Activated CD4-positive, alpha-beta T cell treated with anti-CD3 and anti-CD28 coated beads for 4 hours (primary cell): Measurements from ENCODE around the gene FRRS1L.

Experiments
- DNase-seq, 2 donors: peaks; one replicate each; pipeline ENCODE4 v3.0.0-alpha.2; 2020

The FRRS1L gene

GRCh38 chr9:109176386-109176785, 9.3 kb upstream of the FRRS1L start:
- DNase-seq = no peak

- DNase-seq = no peak
Observed at GRCh38 chr9:109172935-109173334, 5.9 kb upstream of the FRRS1L start.

GRCh38 chr9:109171926-109172325, 4.9 kb upstream of the FRRS1L start:
- no peak for DNase-seq

DNA sequence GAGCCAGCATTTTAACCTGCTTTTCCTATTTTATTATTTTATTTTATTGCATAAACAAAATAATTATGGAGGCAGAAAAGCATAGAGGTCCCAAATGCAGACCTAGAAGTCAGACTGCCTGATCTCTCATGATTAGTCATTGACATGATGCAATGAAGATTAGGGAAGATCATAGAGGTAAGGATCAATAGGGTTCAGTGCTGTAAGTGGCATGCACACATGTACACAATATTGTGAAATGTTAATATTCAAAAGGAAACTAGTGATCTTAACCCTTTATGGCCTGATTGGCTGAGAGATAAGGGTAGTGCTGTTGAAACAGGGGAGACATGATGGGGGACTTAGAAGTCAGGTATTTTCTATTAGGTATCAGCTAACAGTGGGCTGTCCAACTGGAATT, 1.1 kb upstream of the FRRS1L start:
- DNase-seq = no peak

- no peak for DNase-seq
Observed at GRCh38 chr9:109167716-109168115, 667 bp upstream of the FRRS1L start.

DNA sequence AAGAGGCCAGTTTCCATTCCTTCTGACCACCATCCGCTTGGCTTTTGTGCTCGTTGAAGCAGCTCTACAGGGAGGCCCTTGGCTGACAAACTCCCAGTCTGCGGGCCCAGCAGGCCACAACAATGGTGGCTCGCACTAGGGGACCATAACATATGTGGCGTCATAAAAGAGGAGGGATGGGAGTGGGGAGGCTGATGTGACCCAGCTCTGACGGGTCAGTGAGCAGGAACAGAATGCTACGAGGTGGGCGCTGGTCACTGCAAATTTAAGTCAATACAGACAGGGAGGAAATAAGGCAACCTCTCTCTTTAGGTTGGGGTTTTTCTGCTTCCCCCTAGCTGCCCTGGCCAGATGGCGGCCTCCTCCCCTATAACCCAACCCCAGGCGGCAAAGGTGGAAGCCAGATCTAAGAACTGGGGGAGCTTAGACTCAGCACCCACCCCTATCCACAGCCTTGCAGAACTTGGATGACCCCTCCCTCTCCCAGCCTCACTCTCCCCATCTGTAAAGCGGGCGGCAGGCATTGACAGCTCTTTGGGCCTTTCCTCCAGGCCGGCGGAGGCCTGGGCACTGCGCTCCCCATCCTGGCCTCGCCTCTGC, 778 bp downstream of the FRRS1L start:
- no peak for DNase-seq

DNA sequence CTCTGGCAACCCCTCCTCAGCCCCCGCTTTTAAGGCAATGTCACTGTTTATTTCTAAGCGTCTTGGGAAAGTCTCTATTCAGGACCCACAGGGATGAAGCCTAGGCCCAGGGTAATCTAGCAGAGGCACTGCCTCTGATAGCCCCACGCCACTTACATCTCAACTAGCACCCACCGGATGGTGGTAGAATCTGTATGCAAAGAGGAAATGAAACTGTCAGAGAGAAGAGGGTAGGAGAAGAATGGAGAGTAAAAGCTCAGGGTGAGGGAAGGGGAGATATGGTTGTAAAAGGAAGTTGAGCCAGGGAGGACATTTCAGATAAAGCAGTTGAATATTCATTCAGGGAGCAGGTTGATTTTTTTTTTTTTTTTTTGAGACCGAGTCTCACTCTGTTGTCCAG, 3.0 kb downstream of the FRRS1L start:
- no peak for DNase-seq

DNA sequence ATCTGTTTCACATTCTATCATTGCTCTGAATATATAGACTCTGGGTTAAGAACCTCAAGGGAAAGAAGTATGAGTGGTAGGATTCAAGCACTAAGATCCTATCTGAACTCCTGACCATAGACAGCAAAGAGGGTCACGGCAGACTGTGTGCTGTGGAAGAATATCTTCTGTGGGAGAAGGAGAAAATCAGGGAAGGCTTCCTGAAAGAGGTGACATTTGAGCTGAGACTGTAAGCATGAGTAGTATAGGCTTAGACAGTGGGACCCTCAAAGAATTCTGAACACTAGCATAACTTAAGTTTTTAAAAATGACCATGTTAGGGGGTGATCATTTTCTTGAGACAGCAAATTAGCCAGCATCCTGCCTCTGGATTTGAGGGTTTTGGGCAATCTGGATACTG, 3.9 kb downstream of the FRRS1L start:
- DNase-seq = no peak

DNA sequence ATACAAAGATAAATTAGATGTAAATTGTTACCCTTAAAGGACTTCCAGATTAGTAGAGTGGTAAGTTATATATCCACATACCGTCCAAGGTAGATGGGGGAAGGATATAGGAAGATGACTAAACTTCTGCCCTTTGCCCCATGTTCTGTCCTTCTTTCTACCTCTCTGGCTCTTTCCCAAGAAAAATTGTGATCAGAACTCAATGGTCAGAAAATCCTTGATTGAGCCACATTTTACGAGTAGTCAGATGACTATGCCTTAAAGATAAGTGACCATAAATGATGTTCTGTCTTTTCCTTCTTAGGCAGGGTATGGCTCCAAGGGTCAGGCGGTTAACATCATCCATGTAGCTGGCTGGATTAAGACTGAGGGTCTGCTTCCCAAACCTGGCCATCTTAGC, 4.4 kb downstream of the FRRS1L start:
- DNase-seq = no peak

DNA sequence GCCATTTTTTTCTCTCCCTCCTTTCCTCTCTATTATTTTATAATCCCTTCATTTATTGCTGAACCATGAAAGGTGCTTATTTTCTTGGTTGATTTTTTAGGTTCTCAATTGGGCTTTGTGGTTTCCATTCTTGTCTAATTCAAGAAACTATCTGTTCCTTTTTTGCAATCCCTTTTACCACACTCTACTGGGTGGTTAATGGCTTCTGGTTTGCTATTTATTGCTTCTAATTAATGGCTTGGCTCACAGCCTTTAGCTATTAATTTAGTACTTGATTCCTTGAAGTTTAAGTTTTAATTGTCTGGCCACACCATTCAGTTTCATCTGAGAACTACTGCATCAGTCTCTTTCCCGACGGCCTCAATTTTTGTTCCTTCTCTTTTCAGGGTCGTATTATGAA, 5.6 kb downstream of the FRRS1L start:
- no peak for DNase-seq

DNA sequence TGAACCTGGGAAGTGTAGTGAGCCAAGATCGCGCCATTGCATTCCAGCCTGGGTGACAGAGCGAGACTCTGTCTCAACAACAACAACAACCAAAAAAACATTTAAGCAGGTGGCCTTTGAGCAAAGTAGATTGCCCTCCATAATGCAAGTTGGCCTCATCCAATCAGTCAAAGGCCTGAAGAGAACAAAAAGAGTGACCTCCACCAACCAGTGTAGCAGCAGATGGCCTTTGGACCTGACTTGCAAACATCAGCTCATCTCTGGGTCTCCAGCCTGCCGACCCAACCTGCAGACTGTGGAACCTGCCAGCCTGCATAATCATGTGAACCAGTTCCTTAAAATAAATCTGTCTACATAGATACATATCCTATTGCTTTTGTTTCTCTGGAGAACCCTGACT, 7.5 kb downstream of the FRRS1L start:
- no peak for DNase-seq

DNA sequence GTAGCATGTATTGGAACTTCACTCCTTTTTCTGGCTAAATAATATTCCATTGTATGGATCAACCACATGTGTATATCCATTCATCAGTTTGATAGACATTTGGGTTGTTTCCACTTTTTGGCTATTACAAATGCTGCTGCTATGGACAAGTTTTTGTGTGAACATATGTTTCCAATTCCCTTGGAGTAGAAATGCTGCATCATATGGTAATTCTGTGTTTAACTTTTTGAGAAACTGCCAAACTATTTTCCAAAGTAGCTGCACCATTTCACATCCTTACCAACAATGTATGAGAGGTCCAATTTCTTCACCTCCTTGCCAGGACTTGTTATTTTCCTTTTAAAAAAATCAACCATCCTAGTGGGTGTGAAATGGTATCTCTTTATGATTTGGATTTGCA, 8.4 kb downstream of the FRRS1L start:
- no peak for DNase-seq

- no peak for DNase-seq
Observed at GRCh38 chr9:109156708-109157107, 10.3 kb downstream of the FRRS1L start.

DNA sequence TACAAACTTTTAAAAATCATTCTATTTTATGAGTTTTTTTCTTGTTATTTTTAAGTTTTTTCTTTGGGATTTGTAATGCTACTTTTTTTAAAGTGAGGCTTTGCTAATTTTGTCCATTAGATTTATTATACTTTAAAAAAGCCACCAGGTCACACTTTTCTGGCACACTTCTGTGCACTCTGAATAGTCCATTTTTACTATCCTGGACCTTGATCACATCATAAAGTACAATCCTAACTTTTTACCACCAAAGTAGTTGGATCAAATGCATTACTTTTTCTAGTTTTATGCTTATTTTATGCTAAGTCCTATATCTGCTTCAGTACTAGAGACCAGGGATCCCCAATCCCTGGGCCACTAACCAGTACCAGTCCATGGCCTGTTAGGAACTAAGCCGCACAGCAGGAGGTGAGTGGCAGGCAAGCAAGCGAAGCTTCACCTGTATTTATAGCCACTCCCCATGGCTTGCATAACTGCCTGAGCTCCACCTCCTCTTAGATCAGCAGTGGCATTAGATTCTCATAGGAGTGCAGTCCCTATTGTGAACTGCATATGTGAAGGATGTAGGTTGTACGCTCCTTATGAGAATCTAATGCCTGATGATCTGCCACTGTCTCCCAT, 16.0 kb downstream of the FRRS1L start:
- DNase-seq = no peak

- no peak for DNase-seq
Observed at GRCh38 chr9:109149722-109150121, 17.3 kb downstream of the FRRS1L start.

DNA sequence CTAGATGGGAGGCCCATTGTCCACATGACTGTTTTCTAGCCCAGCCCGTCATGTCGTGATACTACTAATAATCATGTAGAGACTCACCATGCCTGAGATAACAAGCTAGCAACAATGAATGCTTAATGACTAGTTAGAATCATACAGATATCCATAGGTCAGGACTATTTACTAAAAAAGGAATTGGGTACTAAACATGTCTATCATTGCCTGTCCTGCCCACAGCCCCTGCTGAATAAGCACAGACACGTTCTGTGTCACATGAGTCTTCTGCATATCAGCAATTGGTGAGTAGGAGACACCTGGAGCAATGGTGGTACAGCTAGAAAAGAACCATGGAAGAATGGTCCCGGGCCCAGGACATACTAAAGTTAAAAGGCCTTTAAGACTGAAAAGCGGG, 18.0 kb downstream of the FRRS1L start:
- no peak for DNase-seq

- DNase-seq = no peak
Observed at GRCh38 chr9:109145051-109145450, 22.0 kb downstream of the FRRS1L start.

DNA sequence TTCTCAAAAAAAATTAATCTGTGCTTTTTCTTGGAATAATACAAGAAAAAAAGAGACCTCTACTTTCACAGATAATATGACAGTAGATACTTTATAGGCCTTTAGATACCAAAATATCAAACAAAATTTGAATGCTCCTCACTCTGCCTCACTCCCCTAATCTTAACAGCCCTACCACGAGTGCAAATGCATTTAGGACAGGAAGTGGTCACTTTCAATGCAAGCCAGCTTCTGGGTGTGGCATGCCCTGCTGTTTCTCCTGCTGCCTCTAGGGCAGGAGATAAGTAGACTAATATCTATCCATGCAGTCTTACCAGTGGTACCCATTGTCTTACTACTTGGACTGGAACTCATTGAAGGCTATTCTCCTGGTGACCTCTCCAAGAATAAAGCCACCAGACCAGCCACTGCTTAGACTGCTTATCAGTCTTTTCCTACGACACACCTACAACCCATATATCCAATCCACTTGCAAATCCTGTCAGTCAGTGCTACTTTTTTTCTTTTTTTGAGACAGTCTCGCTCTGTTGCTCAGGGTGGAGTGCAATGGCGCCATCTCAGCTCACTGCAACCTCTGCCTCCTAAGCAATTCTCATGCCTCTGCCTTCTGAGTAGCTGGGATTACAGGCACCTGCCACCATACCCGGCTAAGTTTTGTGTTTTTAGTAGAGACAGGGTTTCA, 23.0 kb downstream of the FRRS1L start:
- DNase-seq = no peak

DNA sequence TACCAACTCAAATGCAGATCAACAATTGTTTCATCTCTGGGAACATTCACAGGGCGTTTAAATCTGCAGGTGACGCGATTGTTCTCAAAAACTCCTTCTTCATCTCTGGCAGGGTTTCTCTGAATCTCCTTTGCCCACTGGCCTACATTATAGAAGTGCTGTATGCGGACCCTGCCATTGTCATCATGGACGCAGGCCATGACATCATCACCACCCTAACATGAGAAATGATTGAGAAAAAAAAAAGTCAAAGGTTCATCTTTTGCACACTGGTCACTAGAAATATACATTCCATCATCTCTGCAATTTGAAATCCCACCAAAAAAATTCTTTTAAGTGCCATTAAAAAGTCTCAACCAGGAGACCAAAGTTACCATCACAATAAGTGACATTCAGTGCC, 25.7 kb downstream of the FRRS1L start:
- DNase-seq = no peak

GRCh38 chr9:109139851-109140250, 27.2 kb downstream of the FRRS1L start:
- no peak for DNase-seq

DNA sequence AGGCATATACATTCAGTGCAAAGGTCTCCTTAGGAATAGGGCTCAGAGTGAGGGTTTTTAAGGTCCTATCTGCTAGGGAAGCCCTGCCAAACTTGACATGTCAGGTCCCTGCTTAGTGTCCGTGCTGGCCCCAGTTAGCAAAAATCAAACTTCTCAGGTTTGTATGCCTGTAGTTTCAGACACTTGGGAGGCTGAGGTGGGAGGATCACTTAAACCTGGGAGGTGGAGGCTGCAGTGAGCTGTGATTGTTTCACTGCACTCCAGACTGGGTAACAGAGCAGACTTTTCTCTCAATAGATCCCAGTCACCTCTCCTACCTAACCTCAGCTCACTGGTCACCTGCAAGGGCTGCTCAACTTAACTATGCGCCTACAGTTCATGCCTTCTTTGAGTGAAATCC, 28.6 kb downstream of the FRRS1L start:
- DNase-seq = no peak

GRCh38 chr9:109134167-109134578, 32.9 kb downstream of the FRRS1L start:
- no peak for DNase-seq

GRCh38 chr9:109133533-109133932, 33.5 kb downstream of the FRRS1L start:
- no peak for DNase-seq

- no peak for DNase-seq
Observed at GRCh38 chr9:109132567-109133021, 34.5 kb downstream of the FRRS1L start.
